ENCODE measurements around the gene PCED1B. TPM values are rescaled to one million over a fixed set of nuclear protein-coding genes. Genes with fewer than 3 reads are reported as not detected.

Gene PCED1B
- total RNA-seq, 2 donors from 2014 or later: 2.5 to 7.0 TPM

- H3K9ac ChIP-seq (ENCODE audit: extremely low read depth, low read length, poor library complexity, severe bottlenecking): peak overlapping the region; percentile 50
- no peaks in the 10 kb centered on the region for H3K9me3 Mint-ChIP-seq
- TF ChIP-seq CTCF (conservative IDR thresholded peaks at IDR 0.05): no peak
- H3K4me3 Mint-ChIP-seq: peak overlapping the region; percentile 39
- WGBS, 2 experiments (ENCODE audit: insufficient coverage in 1 of 2, insufficient read length in 1 of 2): 15 to 21% methylated on average over 4 to 7 of the region's 7 CpGs
- H3K4me1 ChIP-seq (ENCODE audit: control insufficient read depth, insufficient read depth, low read length): no peaks in the 10 kb centered on the region
- H3K36me3 Mint-ChIP-seq (ENCODE audit: low read depth): no peaks in the 10 kb centered on the region
- no peaks in the 10 kb centered on the region for H3K27me3 Mint-ChIP-seq (ENCODE audit: insufficient read depth)
- peak; percentile 91 for DNase-seq
- H3K36me3 ChIP-seq (ENCODE audit: control insufficient read depth, insufficient read depth, low read length): no peaks in the 10 kb centered on the region
- H3K4me3 ChIP-seq (ENCODE audit: low read length): peak overlapping the region; percentile 61
- peak overlapping the region; percentile 55 for H3K27ac ChIP-seq (ENCODE audit: low read depth, low read length)
- no peaks in the 10 kb centered on the region for H3K9me3 ChIP-seq (ENCODE audit: control insufficient read depth, low read length)
- peaks cover 41% of the 10 kb centered on the region for H3K4me1 Mint-ChIP-seq
- peak overlapping the region; percentile 94 for H3K27ac Mint-ChIP-seq
- no peaks in the 10 kb centered on the region for H3K27me3 ChIP-seq (ENCODE audit: control insufficient read depth, insufficient read depth, low read length, poor library complexity, severe bottlenecking)
Observed at GRCh38 chr12:47223031-47223847, 143.8 kb downstream of the PCED1B start.

- 16 to 40% methylated on average over 1 to 4 of the region's 4 CpGs for WGBS, 2 experiments (ENCODE audit: insufficient coverage in 1 of 2, insufficient read length in 1 of 2)
- Mint-ChIP-seq H3K27ac (peak overlapping the region; percentile 94), H3K4me1 (peaks cover 41% of the 10 kb centered on the region), H3K4me3 (peak overlapping the region; percentile 39), H3K9me3 (no peaks in the 10 kb centered on the region), H3K36me3 (ENCODE audit: low read depth) (no peaks in the 10 kb centered on the region), H3K27me3 (ENCODE audit: insufficient read depth) (no peaks in the 10 kb centered on the region)
- H3K9ac ChIP-seq (ENCODE audit: extremely low read depth, low read length, poor library complexity, severe bottlenecking): peak overlapping the region; percentile 50
- no peak for TF ChIP-seq CTCF (conservative IDR thresholded peaks at IDR 0.05)
- no peaks in the 10 kb centered on the region for H3K36me3 ChIP-seq (ENCODE audit: control insufficient read depth, insufficient read depth, low read length)
- DNase-seq: no peak
- no peaks in the 10 kb centered on the region for H3K27me3 ChIP-seq (ENCODE audit: control insufficient read depth, insufficient read depth, low read length, poor library complexity, severe bottlenecking)
- H3K4me3 ChIP-seq (ENCODE audit: low read length): peak overlapping the region; percentile 61
- H3K27ac ChIP-seq (ENCODE audit: low read depth, low read length): peak overlapping the region; percentile 55
- no peaks in the 10 kb centered on the region for H3K9me3 ChIP-seq (ENCODE audit: control insufficient read depth, low read length)
- H3K4me1 ChIP-seq (ENCODE audit: control insufficient read depth, insufficient read depth, low read length): no peaks in the 10 kb centered on the region
Observed at GRCh38 chr12:47223848-47224213, 144.4 kb downstream of the PCED1B start.

- Histone ChIP-seq H3K27ac (ENCODE audit: low read depth, low read length) (no peak overlapping the region), H3K4me3 (ENCODE audit: low read length) (no peak overlapping the region)
Observed at GRCh38 chr12:47224563-47225133, 145.2 kb downstream of the PCED1B start.

More at GRCh38 chr12:47224563-47225133, 145.2 kb downstream of the PCED1B start:
- no peaks in the 10 kb centered on the region for H3K4me1 ChIP-seq (ENCODE audit: control insufficient read depth, insufficient read depth, low read length)
- TF ChIP-seq CTCF (conservative IDR thresholded peaks at IDR 0.05): no peak
- Mint-ChIP-seq H3K4me1 (peaks cover 37% of the 10 kb centered on the region), H3K9me3 (no peaks in the 10 kb centered on the region), H3K27me3 (ENCODE audit: insufficient read depth) (no peaks in the 10 kb centered on the region), H3K4me3 (peak overlapping the region; percentile 2), H3K27ac (peak overlapping the region; percentile 62), H3K36me3 (ENCODE audit: low read depth) (no peaks in the 10 kb centered on the region)
- H3K36me3 ChIP-seq (ENCODE audit: control insufficient read depth, insufficient read depth, low read length): no peaks in the 10 kb centered on the region
- 85 to 87% methylated on average over 16 to 17 of the region's 17 CpGs for WGBS, 2 experiments (ENCODE audit: insufficient coverage in 1 of 2, insufficient read length in 1 of 2)
- H3K27me3 ChIP-seq (ENCODE audit: control insufficient read depth, insufficient read depth, low read length, poor library complexity, severe bottlenecking): no peaks in the 10 kb centered on the region
- H3K9me3 ChIP-seq (ENCODE audit: control insufficient read depth, low read length): no peaks in the 10 kb centered on the region
- H3K9ac ChIP-seq (ENCODE audit: extremely low read depth, low read length, poor library complexity, severe bottlenecking): no peak overlapping the region
- no peak for DNase-seq

Measured in endodermal cell (in vitro differentiated cells).